ENCODE data around the gene AMBRA1.
"Not testable (repeated sequence)": the region's sequence is repeated elsewhere in the genome, so short reads cannot be mapped to it uniquely, and the experiment has no call there.

AMBRA1 gene

DNA sequence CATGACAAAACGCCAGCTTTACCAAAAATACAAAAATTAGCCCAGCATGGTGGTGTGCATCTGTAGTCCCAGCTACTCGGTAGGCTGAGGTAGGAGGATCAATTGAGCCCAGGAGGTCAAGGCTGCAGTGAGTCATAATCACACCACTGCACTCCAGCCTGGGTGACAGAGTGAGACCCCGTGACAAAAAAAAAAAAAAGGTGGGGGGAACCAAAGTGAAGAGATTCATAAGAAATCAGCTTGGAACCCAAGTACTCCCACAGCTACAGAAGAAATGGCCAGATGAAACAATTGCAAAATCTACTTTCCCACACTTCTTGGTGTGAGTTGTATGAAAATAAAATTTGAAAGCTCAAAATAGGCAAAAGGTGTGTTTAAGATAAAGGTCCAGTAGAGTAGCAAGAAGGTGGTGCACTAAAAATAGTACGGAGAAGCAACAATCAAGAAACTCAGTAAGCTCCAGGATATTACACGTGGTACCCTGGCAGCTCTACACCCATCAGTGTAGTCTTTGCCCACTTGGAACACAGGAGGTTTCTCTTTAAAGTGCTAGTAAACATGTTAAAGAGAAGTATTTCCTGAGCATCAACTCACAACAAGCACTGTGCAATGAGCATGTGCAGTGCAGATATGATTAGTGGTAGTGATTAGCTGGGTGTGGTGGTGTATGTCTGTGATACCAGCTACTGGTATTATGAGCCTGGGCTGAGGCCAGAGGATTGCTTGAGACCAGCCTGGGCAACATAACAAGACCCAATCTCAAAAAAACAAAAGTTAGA lies 17.9 kb upstream of the AMBRA1 start:
- no peak for DNase-seq

DNA sequence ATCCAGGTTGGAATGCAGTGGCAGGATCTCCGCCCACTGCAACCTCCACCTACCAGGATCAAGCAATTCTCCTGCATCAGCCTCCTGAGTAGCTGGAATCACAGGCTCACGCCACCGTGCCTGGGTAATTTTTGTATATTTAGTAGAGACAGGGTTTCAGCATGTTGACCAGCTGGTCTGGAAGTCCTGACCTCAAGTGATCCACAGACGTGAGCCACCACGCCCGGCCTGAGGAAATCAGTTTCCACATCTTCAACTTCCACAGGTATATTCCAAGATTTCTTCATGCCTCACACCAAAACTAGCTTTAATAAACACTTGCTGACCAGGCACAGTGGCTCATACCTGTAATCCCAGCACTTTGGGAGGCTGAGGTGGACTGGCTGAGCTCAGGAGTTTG lies 15.6 kb upstream of the AMBRA1 start:
- DNase-seq: no peak

DNA sequence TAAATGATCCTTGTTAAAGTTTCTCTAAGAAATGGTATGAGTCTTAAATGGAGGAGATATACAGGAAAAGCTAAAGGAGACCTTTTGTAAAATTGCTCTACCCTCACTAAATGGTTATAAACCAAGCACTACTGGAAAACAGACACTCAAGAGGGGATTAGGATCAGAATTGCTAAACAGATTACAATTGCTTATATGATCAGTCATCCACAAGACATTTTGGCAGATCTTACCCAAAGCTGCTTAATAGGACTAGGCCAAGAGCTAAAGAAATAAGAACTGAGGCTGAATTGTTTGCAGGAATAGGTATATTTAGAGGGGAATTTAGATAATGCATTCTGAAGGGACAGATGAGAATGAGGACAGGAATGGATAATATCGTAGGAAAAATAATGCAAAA lies 13.7 kb upstream of the AMBRA1 start:
- no peak for DNase-seq

DNA sequence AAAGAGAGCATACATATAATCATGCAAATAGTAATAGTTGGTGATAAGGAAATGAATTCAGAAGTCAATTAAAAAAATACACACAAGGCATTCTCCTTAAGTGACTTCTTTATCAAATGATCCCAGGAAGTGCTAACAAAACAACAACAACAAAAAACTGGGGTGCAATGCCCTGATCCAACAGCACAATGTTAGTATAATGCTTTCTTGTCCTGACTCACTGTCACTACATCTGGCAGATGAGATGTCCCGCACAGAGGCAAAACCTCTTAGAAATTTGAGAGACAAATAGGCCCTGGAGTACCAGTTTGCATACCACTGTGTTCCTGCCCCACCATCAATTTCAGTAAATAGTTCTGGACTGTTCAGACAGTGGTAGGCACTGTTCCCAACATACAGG lies 11.0 kb upstream of the AMBRA1 start:
- DNase-seq: no peak

DNA sequence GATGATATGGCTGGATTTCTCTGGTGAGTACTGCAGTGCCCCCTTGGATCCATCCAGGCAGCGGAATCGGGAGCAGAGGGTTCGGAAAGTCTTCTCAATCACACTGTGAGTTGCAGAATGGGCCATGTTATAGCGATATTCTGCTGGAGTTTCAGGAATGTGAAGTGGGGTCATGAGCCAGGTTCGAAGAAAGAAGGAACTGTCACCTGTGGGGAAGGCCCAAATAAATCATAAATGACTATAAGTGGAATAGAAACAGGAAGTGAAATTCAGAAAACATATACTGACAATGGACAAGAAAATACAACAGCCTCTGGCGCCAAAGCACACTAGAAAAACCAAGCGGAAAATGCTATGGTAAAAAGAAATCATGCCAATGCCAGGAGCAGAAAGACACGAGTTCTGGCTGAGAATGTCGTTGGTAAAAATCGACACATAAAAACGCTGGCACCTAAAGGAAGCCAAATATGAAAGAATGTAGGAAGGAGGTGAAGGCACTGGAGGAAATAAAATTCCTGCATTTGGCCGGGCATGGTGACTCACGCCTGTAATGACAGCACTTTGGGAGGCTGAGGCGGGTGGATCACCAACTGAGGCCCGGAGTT lies 10.0 kb upstream of the AMBRA1 start:
- DNase-seq: no peak

DNA sequence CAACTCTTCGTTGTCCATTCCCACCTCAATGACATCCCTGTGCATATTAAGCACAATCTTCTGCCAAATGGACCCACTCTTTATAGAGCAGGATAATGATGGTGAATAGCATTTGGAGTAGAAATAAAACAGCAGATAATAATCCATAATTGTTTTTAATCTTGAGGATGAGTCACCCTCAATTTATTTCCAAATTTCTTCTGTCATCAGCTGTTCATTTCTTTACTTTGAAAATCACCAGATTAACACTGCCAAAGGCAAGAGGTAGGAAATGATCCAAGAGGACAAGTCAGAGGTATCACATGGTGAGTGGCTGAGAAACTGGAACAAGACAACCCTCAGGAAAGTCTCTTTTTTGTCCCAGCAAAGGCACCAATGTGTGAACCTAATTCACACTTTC lies 7.3 kb upstream of the AMBRA1 start:
- no peak for DNase-seq

DNA sequence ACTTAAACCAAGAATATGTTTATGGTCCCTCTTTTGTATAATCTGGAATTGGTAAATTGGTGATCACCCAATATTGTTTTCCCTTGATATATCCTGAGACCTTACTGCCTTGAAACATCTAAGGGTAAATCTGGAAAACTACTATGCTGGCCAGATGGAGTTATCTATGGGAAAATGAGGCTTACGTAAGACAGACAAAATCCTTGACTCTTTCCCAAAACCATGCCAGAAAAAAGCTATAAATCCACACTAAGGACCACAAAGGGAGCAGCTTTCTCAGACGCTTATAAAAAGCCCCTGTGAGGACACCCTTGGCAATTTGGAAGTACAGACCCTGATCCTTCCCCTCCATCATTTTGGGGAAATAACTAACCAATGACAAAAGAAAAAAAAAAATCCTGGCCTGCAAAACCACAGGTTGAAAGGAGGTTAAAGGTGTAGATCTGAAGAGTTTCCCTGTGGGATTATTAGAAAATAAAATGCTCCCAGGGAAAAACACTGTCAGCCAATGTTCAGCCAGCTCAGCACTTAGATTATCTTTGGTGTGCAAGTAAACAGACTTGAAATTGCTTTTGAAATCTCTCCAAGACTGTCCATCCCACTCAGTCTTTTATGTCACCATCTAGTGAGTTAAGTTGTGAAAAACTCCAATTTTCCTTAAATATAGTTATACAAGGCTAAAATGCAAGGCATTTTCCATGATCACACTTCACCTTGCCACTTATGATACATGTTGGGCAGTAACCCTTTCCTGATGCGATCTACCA lies 6.6 kb upstream of the AMBRA1 start:
- no peak for DNase-seq

DNA sequence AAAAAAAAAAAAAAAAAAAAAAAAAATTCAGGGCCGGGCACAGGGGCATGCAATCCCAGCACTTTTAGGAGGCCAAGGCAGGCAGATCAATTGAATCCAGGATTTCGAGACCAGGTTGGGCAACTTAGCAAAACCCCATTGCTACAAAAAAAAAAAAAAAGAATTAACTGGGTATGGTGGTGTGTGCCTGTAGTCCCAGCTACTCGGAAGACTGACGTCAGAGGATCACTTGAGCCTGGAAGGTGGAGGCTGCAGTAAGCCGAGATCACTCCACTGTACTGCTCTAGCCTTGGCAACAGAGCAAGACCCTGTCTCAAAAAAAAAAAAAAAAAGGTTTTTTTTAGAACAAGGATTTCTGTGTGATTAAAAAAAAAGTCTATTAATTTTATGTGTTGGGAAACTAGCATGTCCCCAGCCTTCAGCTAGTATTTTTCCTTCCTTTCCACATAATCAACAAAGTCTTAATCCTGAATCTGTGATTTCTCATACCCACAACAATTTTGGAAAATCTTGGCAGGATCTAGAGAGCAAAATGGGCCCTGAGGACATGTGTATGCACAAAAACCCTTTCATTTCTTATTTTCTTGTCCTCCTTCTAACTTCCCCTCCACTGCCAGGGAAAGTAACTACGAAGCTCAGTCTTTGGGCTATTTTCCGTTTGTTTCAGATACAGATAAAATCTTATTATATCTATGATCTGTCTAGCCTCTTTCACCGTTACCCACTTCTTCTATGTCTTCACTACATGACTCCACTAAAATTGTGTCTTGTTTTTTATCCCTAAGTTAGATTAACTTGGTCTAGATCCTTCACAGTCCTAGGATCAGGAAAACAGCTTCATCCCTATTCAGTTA lies 5.7 kb upstream of the AMBRA1 start:
- no peak for DNase-seq

DNA sequence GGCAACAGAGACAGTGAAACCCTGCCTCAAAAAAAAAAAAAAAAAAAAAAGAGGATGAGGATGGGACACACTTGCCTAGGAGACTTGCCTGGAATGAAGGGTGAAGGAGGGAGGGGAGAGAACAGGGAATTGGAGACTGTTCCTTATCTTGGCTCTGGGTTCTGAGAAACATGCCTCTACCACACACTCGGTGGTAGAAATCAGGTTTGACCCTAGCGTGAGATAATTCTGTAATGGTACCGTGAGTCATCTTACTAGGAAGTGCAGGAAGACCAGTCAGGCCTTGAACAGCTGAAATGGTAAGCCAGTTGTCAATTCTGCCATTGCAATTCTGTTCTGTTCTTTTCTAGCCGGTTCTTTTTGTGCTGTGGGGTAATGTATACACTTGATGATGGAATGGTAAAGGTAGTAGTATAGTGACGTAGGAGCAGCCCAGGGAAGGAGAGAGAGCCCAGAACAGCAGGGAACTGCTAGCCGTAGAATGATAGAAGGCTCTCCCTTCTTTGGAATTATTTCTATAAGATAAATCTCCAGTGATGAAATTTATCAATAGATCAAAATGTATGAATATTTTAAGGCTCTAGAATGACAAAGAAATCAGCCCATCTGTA lies 3.9 kb upstream of the AMBRA1 start:
- no peak for DNase-seq

DNA sequence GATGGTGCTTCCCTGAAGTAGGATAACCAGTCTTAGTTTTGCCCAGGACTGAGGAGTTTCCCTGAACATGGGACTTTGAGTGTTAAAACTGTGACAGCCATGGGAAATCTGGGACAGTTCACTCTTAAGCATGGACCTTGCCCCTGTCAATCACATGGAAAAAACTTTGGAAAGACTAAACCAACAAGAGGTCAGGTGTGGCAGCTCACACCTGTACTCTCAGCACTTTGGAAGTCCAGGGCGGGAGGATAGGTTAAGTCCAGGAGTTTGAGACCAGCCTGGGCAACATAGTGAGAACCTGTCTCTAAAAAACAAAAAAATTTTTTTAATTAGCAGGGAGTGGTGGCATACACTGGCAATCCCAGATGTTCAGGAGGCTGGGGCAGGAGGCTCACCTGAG lies 3.3 kb upstream of the AMBRA1 start:
- no peak for DNase-seq

DNA sequence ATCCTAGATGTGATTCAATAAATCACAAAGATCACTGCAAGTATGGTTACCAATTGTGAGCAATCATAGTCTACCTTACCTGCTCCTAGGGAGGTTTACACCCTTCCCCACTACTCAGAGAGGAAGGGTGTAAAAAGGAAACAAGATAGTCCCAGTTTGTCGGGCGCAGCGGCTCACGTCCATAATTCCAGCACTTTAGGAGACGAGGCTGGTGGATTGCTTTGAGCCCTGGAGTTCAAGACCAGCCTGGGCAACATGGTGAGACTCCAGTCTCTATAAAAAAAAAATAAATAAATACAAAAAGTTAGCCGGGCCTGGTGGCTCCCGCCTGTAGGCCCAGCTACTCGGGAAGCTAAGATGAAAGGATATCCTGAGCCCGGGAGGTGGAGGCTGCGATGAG lies 962 bp upstream of the AMBRA1 start:
- DNase-seq: no peak

DNA sequence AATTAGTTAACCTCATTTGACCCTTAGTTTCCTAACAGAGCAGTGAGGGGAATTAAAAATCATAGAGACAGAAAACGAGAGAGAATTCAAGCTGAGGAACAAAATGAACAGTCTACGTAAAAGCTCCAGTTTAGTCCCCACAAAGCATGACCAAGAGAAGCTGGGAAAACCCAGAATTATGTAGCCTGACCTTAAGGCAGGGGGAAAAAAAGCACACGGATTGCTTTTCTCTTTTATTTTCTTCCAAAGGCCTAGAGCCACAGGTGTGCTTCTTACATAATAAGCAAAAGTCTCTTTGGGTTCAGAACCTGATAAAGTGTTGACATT lies 514 bp upstream of the AMBRA1 start:
- no peak for DNase-seq

DNA sequence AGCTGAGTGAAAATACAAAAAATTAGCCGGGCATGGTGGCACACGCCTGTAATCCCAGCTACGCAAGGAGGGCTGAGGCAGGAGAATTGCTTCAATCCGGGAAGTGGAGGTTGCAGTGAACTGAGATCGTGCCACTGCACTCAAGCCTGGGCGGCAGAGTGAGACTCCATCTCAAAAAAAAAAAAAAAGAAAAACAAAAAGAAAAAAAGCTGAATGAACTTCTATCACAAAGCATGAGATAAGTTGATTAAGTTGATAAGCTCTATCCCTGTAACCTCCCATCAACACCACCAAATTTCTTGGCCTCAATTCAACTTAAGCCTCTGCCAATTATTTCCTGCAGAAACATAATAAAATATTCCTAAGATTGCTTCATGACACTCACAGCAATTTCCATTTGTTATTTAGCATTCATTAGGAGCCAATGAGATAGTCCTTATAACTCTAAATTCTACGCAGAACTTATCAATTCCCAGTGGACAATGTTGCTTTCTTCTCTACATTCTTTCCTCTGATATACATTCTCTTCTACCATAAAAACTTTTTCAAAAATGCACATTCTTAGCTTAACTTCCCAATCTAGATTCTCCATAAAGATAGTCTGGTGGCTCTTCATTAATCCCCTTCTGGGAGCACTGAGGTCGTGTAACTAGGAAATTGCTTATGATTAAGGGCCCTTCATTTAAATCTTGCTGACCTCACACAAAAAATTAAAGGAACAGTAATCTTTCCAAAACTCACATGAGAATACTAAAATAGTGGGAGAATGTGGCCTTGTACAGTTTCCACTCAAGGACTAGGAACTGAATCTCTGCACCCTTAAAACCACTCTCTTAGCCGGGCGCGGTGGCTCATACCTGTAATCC lies 2.9 kb downstream of the AMBRA1 start:
- DNase-seq: no peak

DNA sequence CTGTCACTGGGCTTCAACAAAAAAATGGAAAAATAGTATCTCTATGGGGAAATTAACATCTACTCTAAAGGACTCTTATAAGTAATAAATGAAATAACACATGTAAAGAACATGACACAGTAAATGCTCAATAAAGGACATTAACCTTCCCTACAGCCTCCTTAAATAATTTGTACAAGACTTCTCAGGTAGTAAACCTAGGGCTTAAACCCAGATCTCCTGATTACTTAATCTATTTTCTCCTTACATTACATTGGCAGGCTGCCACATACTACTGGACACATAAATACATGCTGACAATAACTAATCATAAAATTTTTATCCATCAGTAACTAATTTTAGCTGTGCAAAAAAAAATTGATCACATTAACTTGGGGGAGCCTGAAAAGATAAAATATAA lies 4.9 kb downstream of the AMBRA1 start:
- no peak for DNase-seq

DNA sequence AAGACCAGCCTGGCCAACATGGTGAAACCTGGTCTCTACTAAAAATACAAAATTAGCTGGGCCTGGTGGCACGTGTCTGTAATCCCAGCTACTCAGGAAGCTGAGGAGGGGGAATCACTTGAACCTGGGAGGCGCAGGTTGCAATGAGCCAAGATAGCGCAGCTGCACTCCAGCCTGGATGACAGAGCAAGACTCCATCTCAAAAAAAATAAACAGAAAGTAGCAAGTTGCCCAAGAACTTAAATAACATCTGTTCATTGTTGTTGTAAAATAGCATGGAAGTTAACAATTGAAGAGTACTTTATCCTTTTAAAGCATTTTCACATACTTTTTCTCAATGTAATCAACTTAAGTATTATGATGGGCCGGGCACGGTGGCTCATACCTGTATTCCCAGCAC lies 5.7 kb downstream of the AMBRA1 start:
- DNase-seq: no peak

DNA sequence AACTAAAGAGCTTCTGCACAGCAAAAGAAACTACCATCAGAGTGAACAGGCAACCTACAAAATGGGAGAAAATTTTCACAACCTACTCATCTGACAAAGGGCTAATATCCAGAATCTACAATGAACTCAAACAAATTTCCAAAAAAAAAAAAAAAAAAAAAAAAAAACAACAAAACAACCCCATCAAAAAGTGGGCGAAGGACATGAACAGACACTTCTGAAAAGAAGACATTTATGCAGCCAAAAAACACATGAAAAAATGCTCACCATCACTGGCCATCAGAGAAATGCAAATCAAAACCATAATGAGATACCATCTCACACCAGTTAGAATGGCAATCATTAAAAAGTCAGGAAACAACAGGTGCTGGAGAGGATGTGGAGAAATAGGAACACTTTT lies 10.3 kb downstream of the AMBRA1 start:
- not testable (repeated sequence) for DNase-seq

DNA sequence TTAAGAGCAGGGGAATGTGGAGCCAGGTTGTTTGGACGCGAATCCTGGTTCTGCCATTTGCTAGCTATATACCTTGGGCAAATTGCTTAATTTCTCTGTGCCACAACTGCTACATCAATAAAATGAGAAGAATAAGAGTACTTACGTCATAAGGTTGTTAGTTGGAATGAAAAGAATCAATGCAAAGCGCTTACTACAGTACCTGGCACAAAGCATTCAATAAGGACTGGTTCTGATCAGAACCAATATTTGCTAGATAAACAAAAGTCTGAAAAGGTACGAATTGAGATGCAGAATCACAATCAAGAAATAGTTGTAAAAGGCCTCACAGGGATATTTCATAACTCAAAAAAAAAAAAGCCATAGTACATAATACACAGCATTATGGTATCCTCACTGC lies 11.2 kb downstream of the AMBRA1 start:
- DNase-seq: no peak

DNA sequence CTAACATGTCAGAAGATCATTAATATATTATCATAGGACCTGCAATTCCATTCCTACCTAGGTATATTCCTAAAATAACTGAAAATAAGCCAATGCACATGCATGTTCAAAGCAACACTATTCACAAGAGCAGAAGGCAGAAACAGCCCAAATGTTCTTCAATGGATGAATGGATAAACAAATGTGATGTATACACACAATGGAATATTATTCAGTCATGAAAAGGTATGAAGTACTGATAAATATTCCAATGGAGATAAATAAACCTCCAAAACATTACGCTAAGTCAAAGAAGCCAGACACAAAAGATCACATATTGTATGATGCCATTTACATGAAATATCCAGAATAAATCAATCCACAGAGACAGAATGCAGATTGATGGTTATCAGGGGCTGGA lies 16.8 kb downstream of the AMBRA1 start:
- DNase-seq: no peak

DNA sequence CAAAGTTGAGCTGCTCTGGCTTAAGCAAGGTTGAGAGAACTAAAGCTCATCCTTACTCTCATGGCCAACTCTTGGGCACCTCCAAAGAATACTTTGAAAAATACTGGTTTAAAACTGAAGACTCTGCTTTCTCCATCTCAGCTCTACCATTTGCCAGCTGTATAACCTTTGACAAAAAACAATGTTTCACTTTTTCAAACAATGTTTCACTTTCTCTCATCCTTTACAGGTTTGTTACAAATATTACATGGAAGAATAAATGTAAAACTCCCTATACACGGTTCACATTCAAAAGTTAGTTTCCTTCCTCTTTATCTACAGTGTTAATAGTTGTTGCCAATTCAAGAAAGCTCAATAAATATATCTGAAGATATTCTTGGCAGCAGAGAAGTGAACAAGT lies 19.2 kb downstream of the AMBRA1 start:
- DNase-seq: no peak

DNA sequence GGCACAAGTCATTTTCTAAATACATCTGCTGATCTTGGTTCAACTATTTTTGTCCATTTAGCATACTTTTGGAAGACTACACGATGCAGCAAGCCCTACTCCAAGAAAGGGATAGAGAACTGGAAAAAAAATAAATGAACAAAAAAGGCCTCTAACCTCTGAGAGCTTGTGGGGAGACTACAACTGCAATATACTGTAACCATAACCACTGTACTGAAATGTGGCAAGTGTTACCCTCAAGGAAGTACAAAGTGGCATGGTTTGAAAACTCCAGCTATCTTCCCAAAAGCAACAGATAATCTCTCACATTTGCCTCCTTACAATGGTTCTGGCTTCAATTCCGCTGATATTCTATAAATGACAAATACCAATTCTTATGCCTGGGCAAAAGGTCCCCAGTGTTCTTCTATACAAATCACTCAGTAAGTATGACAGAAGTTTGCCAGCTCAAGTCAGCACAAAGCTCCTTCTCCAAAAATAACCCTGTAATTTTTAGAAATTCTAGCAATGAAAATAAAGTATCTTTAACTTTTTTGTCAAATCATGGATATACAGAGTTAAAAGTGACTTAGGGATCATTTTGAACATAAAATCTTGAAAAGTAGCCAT lies 22.9 kb downstream of the AMBRA1 start:
- no peak for DNase-seq

DNA sequence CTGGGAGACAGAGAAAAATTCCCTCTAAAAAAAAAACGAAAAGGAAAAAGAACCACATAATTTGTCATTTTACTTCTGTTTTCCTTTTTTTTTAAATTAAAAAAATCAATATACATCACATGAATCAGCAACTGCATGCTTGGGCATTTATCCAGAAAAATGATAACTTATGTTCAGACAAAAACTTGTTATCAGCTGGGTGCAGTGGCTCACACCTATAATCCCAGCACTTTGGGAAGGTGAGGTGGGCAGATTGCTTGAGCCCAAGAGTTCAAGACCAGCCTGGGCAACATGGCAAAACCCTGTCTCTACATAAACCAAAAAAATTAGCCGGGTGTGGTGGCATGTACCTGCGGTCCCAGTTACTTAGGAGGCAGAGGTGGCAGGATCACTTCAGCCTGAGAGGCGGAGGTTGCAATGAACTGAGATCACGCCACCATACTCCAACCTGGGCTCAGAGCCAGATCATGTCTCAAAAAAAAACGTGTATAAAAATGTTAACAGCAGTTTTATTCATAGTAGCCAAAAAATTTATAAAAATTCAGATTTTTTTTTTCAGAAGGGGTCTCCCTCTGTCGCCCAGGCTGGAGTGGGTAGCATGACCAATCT lies 28.5 kb downstream of the AMBRA1 start:
- no peak for DNase-seq

Data from central memory CD4-positive, alpha-beta T cell (primary cell).